ENCODE data around the gene IQCE. TPM values are rescaled to one million over a fixed set of nuclear protein-coding genes. Genes with fewer than 3 reads are reported as not detected.

IQCE gene
- polyA plus RNA-seq, 3 donors: 19.2 to 21.2 (median 21.2) TPM

GRCh38 chr7:2628891-2629290 is 70.1 kb downstream of the IQCE start:
- DNase-seq (ENCODE audit: low read depth in 3 of 3, low spot score in 2 of 3): no peak

GRCh38 chr7:2629746-2630681 is 71.2 kb downstream of the IQCE start:
- no peak for DNase-seq (ENCODE audit: low read depth in 3 of 3, low spot score in 2 of 3)

GRCh38 chr7:2631946-2632732 is 73.4 kb downstream of the IQCE start, which contains the start of gene TTYH3:
TSS of gene TTYH3 (plus strand) at chr7:2631986. CDS start at chr7:2632156, 170 bp downstream.
- DNase-seq (ENCODE audit: low read depth in 3 of 3, low spot score in 2 of 3): no peak

- no peak for DNase-seq (ENCODE audit: low read depth in 3 of 3, low spot score in 2 of 3)
Observed at GRCh38 chr7:2632733-2633537, 74.2 kb downstream of the IQCE start.

- DNase-seq (ENCODE audit: low read depth in 3 of 3, low spot score in 2 of 3): no peak
Observed at GRCh38 chr7:2633538-2634266, 74.9 kb downstream of the IQCE start.

- no peak for DNase-seq (ENCODE audit: low read depth in 3 of 3, low spot score in 2 of 3)
Observed at GRCh38 chr7:2634267-2635145, 75.7 kb downstream of the IQCE start.

- DNase-seq (ENCODE audit: low read depth in 3 of 3, low spot score in 2 of 3): no peak
Observed at GRCh38 chr7:2635148-2635668, 76.4 kb downstream of the IQCE start.

GRCh38 chr7:2635810-2636701 is 77.3 kb downstream of the IQCE start:
- DNase-seq (ENCODE audit: low read depth in 3 of 3, low spot score in 2 of 3): no peak

GRCh38 chr7:2637066-2637471 is 78.3 kb downstream of the IQCE start:
- no peak for DNase-seq (ENCODE audit: low read depth in 3 of 3, low spot score in 2 of 3)

GRCh38 chr7:2637505-2638223 is 78.9 kb downstream of the IQCE start:
- DNase-seq (ENCODE audit: low read depth in 3 of 3, low spot score in 2 of 3): no peak

- DNase-seq (ENCODE audit: low read depth in 3 of 3, low spot score in 2 of 3): no peak
Observed at GRCh38 chr7:2638224-2638991, 79.6 kb downstream of the IQCE start.

GRCh38 chr7:2639181-2639681 is 80.5 kb downstream of the IQCE start:
- no peak for DNase-seq (ENCODE audit: low read depth in 3 of 3, low spot score in 2 of 3)

- no peak for DNase-seq (ENCODE audit: low read depth in 3 of 3, low spot score in 2 of 3)
Observed at GRCh38 chr7:2639695-2640481, 81.1 kb downstream of the IQCE start.

- no peak for DNase-seq (ENCODE audit: low read depth in 3 of 3, low spot score in 2 of 3)
Observed at GRCh38 chr7:2640482-2640830, 81.7 kb downstream of the IQCE start.

- DNase-seq (ENCODE audit: low read depth in 3 of 3, low spot score in 2 of 3): no peak
Observed at GRCh38 chr7:2640846-2641316, 82.1 kb downstream of the IQCE start.

All from right renal cortex interstitium (tissue), 3 donors.